GM18511 (cell line): ENCODE measurements around the gene FBXL3.
"Not testable (repeated sequence)": the region's sequence is repeated elsewhere in the genome, so short reads cannot be mapped to it uniquely, and the experiment has no call there.

Experiments
- ATAC-seq: cut with Tn5 transposase; IDR thresholded peaks from one replicate; pipeline ENCODE4 v1.9.1; 2021; ENCODE audit warnings: mild to moderate bottlenecking, moderate library complexity; ENCODE audit not compliant: unreplicated experiment

The FBXL3 gene

GRCh38 chr13:76991796-76992547, 35.0 kb downstream of the FBXL3 start, which contains the start of gene CLN5:
TSS of gene CLN5 (plus strand) at chr13:76992081. CDS start at chr13:76992099, 18 bp downstream.
- peak; percentile 94 for ATAC-seq

- ATAC-seq: peak; percentile 72
These were observed 35.5 kb downstream of the FBXL3 start for GRCh38 chr13:76991432-76991795.

- ATAC-seq: no peak
These were observed 43.3 kb downstream of the FBXL3 start for GRCh38 chr13:76983676-76984075.

DNA sequence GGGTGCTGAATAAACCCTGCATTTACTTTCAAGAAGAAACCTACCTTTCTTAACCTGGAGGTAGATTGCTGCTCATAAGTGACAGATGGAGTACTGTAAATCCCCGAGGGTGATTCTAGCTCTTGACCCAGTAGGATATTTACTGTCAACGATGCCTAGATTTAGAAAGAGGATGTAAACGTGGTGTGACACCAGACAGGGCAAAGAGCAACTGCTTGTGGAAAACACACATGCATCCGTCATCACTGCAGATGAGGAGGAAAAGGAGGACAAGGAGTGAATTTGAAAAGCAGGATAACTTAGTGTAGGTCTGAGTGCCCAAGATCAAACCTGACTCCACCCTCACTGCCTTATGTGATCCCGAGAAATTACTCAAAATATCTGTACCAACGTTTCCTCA, 44.9 kb downstream of the FBXL3 start:
- no peak for ATAC-seq

DNA sequence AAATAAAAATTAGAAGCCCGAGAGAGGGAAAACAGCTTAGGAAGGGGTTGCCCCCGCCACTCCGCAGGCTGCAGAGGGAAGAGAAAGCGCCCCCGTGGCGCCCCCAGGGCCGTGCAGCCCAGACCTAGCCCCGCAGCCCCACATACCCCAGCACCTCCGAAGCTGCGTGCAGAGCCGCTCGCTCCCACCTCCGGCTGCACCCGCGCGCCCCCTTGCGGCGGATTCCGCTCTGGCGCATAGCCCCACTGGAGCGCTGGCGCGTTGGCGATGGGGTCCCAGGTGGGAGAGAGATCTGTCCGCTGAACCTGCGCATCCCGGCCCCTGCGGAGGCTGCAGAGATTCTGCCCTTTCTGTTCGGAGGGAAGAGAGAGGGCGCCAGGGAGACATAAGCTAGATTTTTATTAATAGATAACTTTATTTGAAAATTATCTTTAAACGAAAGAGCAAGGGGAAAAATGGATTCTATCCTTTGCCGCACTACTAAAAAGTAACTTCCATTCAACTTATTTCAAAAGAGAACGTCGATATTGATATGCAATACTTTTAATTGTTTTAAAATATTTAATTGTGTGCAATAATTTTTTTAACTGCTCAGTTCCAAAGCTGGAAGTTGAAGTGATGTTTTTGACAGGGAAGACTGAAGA, 46.8 kb downstream of the FBXL3 start:
- ATAC-seq: peak; percentile 99

DNA sequence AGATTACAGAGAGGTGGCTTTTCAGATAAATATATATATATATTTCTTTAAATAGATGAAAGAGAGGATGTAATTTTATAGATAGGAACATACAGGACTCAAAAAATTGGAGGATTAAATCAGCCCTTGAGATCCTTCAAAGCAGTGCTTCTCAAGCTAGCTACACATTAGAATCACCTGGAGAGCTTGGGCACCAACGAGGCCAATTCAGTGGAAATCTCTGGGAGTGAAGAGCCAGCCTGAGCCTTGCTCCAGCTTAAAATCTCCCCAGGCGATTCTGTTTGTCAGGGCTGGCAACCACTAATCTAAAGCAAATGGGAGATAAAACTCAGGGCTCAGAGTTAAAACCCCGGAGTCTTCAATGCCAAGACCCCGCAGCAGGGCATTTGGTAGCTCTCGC, 50.0 kb downstream of the FBXL3 start:
- ATAC-seq: no peak

DNA sequence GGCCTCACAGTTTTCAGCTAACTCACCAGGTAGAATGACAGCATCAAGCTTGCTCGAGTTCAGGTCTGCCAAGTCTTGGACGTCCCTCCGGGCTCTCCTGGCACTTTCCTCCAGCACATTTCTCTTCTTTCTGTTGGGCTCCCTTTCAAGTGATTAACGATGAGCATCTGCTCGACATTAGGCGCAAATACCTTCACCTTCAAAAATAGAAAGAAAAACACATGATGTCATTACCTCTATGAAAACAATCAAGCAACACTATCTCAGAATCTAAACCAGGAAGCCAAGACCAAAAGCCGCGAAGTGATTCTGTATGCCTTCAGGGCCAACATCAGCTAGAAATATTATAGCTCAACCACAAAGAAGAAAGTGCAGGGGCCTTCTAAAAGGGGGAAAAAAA, 50.5 kb downstream of the FBXL3 start:
- no peak for ATAC-seq

DNA sequence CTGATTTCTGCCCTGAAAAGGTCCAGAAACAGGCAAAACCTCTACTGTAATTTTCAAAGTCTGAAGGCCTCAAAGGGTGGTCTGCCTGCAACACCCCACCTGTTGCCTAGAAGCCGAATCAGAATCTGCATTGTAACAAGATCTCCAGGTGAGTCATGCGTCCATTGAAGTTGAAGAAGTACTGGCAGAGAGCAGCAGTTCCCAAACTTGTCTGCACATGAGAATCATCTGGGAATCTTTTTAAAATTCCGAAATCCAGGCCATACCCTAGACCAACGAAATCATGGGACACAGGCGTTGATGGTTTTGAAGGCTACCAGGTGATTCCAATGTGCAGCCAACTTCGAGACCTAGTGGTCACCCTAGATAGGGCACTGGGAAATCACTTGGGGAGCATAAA, 51.1 kb downstream of the FBXL3 start:
- no peak for ATAC-seq

GRCh38 chr13:76974618-76974975, 52.4 kb downstream of the FBXL3 start:
- no peak for ATAC-seq

- no peak for ATAC-seq
These were observed 52.9 kb downstream of the FBXL3 start for GRCh38 chr13:76973920-76974617.

DNA sequence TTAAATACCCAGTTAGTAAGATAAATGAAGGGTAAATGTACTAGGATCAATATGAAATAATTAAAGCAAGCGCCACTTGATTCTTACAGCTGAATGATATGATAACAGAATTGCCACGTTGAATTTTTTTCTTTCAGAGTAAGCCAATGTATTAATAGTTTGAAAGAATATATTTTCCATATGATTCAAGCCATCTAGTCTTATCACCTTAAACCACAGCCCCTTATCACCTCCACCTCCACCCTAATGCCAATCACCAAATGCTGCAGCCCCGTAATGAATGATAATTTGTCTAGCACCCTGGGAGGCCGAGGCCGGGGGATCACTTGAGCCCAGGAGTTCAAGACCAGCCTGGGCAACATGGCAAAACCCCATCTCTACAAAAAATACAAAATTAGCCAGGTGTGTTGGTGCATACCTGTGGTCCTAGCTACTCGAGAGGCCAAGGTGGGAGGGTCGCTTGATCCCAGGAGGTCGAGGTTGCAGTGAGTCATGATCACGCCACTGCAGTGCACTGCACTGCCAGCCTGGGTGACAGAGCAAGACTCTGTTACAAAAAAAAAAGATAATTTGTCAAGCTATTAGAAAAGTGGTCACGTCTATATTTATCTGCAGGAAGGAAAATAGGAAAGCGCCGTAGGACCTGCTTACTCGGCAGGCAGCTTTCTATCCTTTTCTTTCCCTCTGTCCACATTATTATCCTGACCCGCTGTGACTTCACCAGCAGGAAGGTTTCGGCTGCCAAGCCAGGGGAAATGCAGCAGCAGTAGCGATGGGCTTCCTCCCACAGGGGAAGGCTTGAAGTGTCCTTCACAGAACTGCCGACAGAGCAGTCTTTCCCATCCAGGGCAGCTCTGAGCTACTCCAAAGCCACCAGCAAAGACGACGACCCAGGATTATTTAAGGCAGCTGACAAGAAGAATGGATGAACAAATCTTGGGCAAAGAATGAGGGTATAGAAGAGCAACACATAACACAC, 54.8 kb downstream of the FBXL3 start:
- ATAC-seq: no peak

- peak; percentile 74 for ATAC-seq
These were observed 55.7 kb downstream of the FBXL3 start for GRCh38 chr13:76971215-76971614.

DNA sequence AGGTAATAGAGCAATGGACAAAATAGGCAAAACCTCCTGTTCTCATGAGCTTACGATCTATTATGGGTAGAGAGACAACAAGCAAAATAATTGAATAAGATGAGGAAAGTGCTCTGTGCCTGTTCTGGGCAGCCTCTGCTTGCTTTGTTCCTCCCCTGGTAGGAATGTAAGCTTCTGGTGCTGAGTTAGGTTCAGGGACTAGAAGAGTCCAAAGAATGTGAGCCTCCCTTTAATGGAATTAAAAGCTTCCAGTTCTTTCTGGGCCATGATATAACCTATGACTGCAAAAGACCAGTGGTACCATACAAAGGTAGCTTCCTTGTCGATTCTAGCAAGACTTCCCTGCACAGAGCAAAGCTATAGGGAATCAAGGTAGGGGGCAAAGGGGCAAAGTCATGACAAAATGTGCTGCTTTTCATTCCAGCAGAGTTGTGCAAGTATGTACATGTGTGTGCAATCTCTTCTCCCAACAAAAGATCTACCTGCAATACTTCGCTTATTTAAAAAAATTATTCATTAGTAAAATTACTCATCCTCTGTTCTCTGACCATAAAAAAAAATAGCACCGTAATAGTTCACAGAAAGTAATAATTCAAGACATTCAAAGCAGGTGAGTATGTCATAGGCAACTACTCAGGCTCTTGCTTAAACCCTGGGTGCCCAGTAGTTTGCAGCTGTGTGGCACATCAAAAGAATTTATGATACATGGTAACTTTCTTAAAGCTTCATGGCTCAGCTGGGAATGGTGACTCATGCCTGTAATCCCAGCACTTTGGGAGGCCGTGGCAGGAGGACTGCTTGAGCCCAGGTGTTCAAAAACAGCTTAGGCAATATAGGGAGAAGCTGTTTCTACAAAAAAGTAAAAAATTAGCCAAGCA, 57.2 kb downstream of the FBXL3 start:
- ATAC-seq: no peak

GRCh38 chr13:76968041-76968440, 58.9 kb downstream of the FBXL3 start:
- ATAC-seq: no peak

DNA sequence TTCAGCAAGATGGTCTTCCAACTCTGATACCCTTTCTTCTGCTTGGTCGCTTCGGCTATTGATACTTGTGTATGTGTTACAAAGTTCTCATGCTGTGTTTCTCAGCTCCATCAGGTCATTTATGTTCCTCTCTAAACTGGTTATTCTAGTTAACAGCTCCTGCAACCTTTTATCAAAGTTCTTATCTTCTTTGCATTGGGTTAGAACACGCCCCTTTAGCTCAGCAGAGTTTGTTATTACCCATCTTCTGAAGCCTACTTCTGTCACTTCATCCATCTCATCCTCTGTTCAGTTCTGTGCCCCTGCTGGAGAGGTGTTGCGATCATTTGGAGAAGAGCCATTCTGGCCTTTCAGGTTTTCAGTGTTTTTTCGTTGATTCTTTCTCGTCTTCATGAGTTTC, 59.9 kb downstream of the FBXL3 start:
- no peak for ATAC-seq

DNA sequence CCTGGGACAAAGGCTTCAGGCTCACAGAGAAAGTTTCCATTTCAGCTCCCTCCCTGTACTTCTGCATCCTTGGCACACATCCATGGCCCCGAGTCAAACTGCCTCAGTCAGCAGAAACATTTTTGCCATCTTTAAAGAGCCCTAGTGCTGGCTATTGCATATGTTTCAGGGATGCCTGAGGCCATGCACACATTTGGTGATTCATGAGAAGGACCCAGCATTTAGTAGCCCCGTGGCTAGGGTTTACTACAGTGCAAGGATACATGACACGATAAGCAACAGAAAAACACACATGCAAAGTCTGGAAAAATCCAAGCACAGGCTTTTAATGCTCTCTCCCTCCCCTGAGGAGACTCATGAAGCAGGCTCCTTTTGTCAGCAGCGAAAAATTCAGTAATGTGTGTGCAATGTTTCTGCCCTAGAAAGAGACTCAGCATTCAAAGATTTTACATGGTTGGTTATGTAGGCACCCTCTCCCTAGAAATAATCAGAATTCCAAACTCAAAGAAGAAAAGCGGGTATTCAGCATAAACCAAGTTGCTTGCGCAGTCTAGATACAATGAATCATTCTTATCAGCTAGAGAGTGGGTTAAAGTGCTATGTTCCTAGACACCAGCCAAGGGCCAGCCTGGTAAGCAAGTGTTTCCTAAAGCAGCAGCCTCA, 61.1 kb downstream of the FBXL3 start:
- ATAC-seq: no peak

GRCh38 chr13:76959734-76960133, 67.2 kb downstream of the FBXL3 start:
- not testable (repeated sequence) for ATAC-seq

GRCh38 chr13:76958841-76959432, 68.0 kb downstream of the FBXL3 start:
- ATAC-seq: no peak

DNA sequence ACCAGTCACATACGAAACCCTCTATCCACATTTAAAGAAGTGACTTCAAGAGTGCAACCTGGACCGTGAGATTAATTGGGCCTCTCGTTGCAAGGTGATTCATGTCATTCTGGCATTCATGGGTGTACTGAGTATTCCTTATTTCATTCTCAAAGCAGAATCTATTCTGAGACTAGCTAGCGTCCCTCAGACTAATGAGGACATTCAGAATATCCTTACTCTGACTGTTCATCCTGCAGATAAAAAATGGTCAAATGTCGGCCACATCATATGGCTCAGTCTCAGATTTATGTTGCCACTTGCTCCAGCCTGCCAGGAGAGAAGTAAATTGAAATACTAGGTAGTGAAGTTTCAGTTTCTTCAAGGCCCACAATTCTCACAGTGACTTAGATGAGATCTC, 71.3 kb downstream of the FBXL3 start:
- ATAC-seq: no peak
